Measurements from ENCODE around the gene FRAS1. TPM values are rescaled to one million over a fixed set of nuclear protein-coding genes. Genes with fewer than 3 reads are reported as not detected.
"Not testable (repeated sequence)": the region's sequence is repeated elsewhere in the genome, so short reads cannot be mapped to it uniquely, and the experiment has no call there.

Gene FRAS1
- total RNA-seq, 1 donor from 2014 or later: 20.2 TPM

GRCh38 chr4:78460368-78460767 is 403.2 kb downstream of the FRAS1 start:
- Histone ChIP-seq H3K36me3 (no peaks in the 10 kb centered on the region), H3K27ac (no peak overlapping the region), H3K9me3 (no peaks in the 10 kb centered on the region), H3K4me3 (no peak overlapping the region), H3K27me3 (no peaks in the 10 kb centered on the region), H3K4me1 (no peaks in the 10 kb centered on the region)
- TF ChIP-seq CTCF (IDR thresholded peaks at IDR 0.05): no peak
- intact Hi-C loops (cut with DNase I): no loop called here
- ATAC-seq (no peak), DNase-seq (no peak)

DNA sequence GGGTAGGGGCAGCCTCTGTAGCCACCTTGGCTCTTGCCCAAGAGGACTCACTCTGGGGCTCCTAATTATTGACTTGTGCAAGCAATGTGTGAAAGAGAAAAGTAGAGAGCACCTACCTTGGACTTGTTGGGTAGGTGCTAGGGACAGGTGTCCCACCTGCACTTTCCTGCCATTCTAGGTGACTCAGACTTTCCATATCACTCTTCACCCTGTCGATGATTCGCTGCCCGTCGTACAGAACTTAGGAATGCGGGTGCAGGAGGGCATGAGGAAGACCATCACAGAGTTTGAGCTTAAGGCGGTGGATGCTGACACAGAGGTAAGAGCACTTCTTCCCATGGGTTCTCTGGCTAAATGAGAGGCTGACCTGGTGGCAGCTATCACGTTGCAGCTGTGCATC is 407.1 kb downstream of the FRAS1 start:
- intact Hi-C loops (cut with DNase I): no loop called here
- H3K27ac ChIP-seq: no peak overlapping the region
- ATAC-seq: no peak
- H3K4me3 ChIP-seq: no peak overlapping the region
- H3K27me3 ChIP-seq: no peaks in the 10 kb centered on the region
- no peak for DNase-seq
- no peaks in the 10 kb centered on the region for H3K4me1 ChIP-seq
- no peak for TF ChIP-seq CTCF (IDR thresholded peaks at IDR 0.05)
- H3K9me3 ChIP-seq: no peaks in the 10 kb centered on the region
- no peaks in the 10 kb centered on the region for H3K36me3 ChIP-seq

DNA sequence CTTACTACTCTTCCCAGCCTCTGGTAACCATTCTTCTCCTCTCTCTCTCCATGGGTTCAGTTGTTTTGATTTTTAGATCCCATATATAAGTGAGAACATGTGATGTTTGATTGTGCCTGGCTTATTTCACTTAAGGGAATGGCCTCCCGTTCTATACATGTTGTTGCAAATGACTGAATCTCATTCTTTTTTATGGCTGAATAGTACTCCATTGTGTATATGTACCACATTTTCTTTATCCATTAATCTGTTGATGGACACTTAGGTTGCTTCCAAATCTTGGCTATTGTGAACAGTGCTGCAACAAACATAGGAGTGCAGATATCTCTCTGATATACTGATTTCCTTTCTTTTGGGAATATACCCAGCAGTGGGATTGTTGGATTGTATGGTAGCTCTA is 410.1 kb downstream of the FRAS1 start:
- ATAC-seq; H3K4me3 ChIP-seq; H3K27me3 ChIP-seq; intact Hi-C loops (cut with DNase I); H3K27ac ChIP-seq; H3K4me1 ChIP-seq; DNase-seq; H3K36me3 ChIP-seq; H3K9me3 ChIP-seq: not testable (repeated sequence)

- DNase-seq: no peak
- no peaks in the 10 kb centered on the region for H3K9me3 ChIP-seq
- H3K36me3 ChIP-seq: no peaks in the 10 kb centered on the region
- H3K27ac ChIP-seq: no peak overlapping the region
- no peaks in the 10 kb centered on the region for H3K27me3 ChIP-seq
- intact Hi-C loops (cut with DNase I): no loop called here
- H3K4me3 ChIP-seq: no peak overlapping the region
- no peak for TF ChIP-seq CTCF (IDR thresholded peaks at IDR 0.05)
- H3K4me1 ChIP-seq: no peaks in the 10 kb centered on the region
- ATAC-seq: no peak
Measured at GRCh38 chr4:78468272-78468671, 411.1 kb downstream of the FRAS1 start.

GRCh38 chr4:78476108-78476704 is 419.1 kb downstream of the FRAS1 start:
- no peaks in the 10 kb centered on the region for H3K27me3 ChIP-seq
- H3K4me3 ChIP-seq: no peak overlapping the region
- no peaks in the 10 kb centered on the region for H3K4me1 ChIP-seq
- no peak overlapping the region for H3K27ac ChIP-seq
- TF ChIP-seq CTCF (IDR thresholded peaks at IDR 0.05): no peak
- H3K36me3 ChIP-seq: no peaks in the 10 kb centered on the region
- intact Hi-C loops (cut with DNase I): no loop called here
- H3K9me3 ChIP-seq: no peaks in the 10 kb centered on the region
- DNase-seq: no peak
- no peak for ATAC-seq

- no peak for ATAC-seq
Measured at GRCh38 chr4:78477276-78477675, 420.2 kb downstream of the FRAS1 start.

More at GRCh38 chr4:78477276-78477675, 420.2 kb downstream of the FRAS1 start:
- Histone ChIP-seq H3K27me3 (no peaks in the 10 kb centered on the region), H3K9me3 (no peaks in the 10 kb centered on the region), H3K27ac (no peak overlapping the region), H3K36me3 (no peaks in the 10 kb centered on the region), H3K4me3 (no peak overlapping the region), H3K4me1 (no peaks in the 10 kb centered on the region)
- intact Hi-C loops (cut with DNase I): no loop called here
- TF ChIP-seq CTCF (IDR thresholded peaks at IDR 0.05): no peak
- DNase-seq: no peak

Data from upper lobe of right lung (tissue), 1 donor.